A375 (cell line): ENCODE measurements around the gene MAPKAPK5. TPM values are rescaled to one million over a fixed set of nuclear protein-coding genes. Genes with fewer than 3 reads are reported as not detected.

Experiments used
- small RNA-seq: library from RNA; depleted of rRNA; stranded (forward); fragments of <200 nt; gene quantifications from one replicate; pipeline ENCODE3, GENCODE V24; 2014
- total RNA-seq: library from RNA; depleted of rRNA; stranded (reverse); fragments of >200 nt; shearing (Covaris generic); gene quantifications from 2 replicates; pipeline ENCODE4 v1.2.3, GENCODE V29; 2014; rRNA removed

The MAPKAPK5 gene, protein sequence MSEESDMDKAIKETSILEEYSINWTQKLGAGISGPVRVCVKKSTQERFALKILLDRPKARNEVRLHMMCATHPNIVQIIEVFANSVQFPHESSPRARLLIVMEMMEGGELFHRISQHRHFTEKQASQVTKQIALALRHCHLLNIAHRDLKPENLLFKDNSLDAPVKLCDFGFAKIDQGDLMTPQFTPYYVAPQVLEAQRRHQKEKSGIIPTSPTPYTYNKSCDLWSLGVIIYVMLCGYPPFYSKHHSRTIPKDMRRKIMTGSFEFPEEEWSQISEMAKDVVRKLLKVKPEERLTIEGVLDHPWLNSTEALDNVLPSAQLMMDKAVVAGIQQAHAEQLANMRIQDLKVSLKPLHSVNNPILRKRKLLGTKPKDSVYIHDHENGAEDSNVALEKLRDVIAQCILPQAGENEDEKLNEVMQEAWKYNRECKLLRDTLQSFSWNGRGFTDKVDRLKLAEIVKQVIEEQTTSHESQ
- 44.7 and 55.7 TPM in 2 replicates for total RNA-seq

DNA sequence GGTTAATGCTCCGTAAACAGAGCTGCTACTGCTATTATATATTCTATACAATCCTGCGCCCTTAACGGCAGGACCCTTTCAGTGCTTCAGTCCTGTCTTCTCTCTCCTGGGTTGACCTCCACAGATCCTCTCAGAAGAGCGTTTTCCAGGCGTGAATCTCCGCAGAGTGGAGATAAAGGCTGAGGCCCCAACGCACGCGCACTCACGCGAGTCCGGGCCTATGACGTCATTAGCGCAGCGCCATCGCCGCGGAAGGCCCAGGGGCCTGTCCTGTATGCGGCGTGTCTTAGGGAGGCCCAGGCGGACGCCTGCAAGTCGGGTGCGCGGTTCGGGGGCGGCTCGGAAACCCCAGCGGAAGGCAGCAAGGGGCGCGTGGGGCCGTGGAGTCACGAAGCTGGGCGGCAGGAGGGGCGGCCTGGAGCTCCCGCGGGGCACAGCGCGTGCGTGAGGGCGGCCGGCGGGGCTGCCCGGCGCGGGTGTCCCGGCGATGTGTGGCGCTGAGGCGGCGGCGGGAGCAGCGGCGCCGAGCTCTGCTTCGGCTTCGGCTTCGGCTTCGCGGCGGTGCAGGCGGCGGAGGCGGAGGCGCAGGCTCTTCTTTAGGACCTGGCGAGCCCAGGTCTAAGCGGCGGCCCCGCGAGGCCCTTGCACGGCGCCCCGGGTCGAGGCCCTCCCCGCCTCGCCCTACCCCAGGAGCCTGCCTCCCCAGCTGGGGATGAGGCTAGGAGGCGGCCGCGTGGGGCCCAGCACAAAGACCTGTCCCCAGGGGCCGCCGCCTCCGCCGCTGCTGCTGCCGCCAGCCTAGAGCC is at the start of gene MAPKAPK5:
TSS of gene MAPKAPK5 (plus strand) at position 479 of the 806 bp plus-strand sequence. CDS start 506 bp downstream, outside the sequence.

Small RNA genes within 50 kb of the gene (small RNA-seq; reads per million reads assigned to genes)
- gene MIR6761: not detected

Other genes starting within 250 kb of the MAPKAPK5 start
- gene ATXN2, start 242.9 kb upstream of the MAPKAPK5 start, total RNA-seq: 20.0 and 32.9 TPM in 2 replicates
- 17.1 and 20.2 TPM in 2 replicates for gene BRAP, start 156.3 kb upstream of the MAPKAPK5 start, total RNA-seq
- gene ACAD10, start 156.2 kb upstream of the MAPKAPK5 start, total RNA-seq: 24.1 and 24.6 TPM in 2 replicates
- 28.4 and 33.6 TPM in 2 replicates for gene ALDH2, start 75.3 kb upstream of the MAPKAPK5 start, total RNA-seq
- gene TMEM116, start 170.9 kb downstream of the MAPKAPK5 start, total RNA-seq: 7.9 and 9.4 TPM in 2 replicates
- 123 and 138 TPM in 2 replicates for gene ERP29, start 171.2 kb downstream of the MAPKAPK5 start, total RNA-seq